C4-2B (cell line): Measurements from ENCODE around the gene CEMIP.

ENCODE experiments used
- H3K27ac ChIP-seq: fragments of 450-650 bp; 2 replicates; pipeline ENCODE4 v1.5.1; 2017
- CTCF ChIP-seq: fragments of 450-650 bp; conservative IDR thresholded peaks from 2 replicates; pipeline ENCODE4 v1.5.1; 2017; ENCODE audit warnings: mild to moderate bottlenecking
- ZFX ChIP-seq: fragments of 450-650 bp; IDR thresholded peaks from 2 replicates; pipeline ENCODE4 v1.6.1; 2017

Gene CEMIP

GRCh38 chr15:80831606-80832224, 52.5 kb downstream of the CEMIP start:
- TF ChIP-seq CTCF, result no peak
- TF ChIP-seq ZFX, result no peak
- H3K27ac ChIP-seq, result no peak overlapping the region

DNA sequence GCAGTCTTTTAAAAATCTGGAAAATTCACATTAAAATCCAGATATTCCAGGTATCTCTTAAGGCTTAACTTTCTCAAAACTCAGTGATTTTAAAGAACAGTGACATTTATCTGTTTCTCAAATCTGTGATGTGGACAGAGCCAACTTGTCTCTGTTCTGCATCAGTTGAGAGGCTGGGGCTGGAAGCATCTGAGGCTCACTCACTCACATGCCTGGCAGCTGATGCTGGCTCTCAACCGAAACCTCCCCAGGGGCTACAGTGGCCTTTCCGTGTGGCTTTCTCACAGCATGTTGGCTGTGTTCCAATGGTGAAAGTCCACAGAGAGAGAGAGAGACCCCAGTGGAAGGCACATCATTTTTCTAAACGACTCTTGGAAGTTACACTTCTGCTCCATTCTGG, 53.5 kb downstream of the CEMIP start:
- TF ChIP-seq ZFX, result no peak
- no peak for TF ChIP-seq CTCF
- no peak overlapping the region for H3K27ac ChIP-seq

- H3K27ac ChIP-seq, result no peak overlapping the region
- TF ChIP-seq ZFX (no peak), CTCF (no peak)
Observed at GRCh38 chr15:80834402-80834801, 55.2 kb downstream of the CEMIP start.

DNA sequence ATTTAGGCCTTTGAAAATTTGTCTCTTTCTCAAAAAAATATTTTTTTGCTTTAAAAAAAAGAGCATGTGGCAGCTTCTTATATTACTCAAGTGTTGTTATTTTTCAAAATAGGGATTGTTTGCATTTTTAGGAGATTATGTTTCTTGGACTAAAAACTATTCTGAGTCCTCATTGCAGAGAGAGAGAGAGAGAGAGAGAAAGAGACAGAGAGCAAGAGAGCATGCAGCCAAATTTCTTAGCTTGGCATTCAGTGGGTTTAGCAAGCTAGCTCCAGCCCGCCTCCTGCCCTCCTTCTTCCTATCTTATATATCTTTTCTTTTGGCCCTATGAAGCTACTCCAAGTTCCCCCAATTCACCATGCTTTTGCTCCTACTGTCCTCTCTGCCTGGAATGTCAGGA, 55.7 kb downstream of the CEMIP start:
- no peak for TF ChIP-seq CTCF
- TF ChIP-seq ZFX, result no peak
- no peak overlapping the region for H3K27ac ChIP-seq

DNA sequence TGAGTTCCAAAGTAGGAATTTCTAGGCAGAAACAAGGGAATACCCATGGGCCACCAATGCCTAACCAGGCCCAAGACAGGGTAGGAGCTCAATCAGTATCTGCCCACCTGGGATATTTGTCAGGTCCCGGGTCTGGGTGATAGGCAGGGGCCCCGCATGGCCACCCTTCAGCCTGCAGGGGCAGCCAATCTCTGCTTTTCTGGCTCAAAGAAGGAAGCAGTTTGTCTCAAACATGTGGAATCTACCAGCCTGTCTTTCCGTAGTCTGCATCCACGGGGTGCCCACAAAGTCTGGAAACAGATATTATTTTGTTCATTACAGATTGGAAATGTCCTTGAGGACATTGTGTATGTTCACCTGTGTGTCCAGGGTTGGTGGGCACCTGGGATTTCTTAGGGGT, 56.2 kb downstream of the CEMIP start:
- H3K27ac ChIP-seq, result no peak overlapping the region
- TF ChIP-seq ZFX (no peak), CTCF (no peak)

DNA sequence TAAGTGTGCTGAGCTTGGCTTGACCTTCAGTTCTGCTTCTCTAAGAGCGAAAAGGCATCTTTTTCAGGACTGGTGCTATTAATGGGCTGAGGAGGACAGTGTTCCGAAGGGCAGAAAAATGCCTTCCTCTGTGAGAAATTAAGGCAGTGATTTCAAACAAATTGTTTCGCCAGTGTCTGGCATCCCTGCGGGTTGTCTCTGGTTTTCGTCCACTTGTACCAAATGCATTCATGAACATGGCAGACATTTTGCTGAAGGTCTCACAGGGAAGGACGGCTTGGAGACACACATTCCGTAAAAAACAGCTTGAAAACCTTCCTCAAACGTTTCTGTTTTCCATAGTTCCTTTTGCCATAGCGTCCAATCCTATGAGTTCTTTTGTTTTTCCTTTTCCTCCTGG, 57.1 kb downstream of the CEMIP start:
- no peak overlapping the region for H3K27ac ChIP-seq
- TF ChIP-seq ZFX (no peak), CTCF (no peak)

- no peak overlapping the region for H3K27ac ChIP-seq
Observed at GRCh38 chr15:80837006-80837405, 57.8 kb downstream of the CEMIP start.

More at GRCh38 chr15:80837006-80837405, 57.8 kb downstream of the CEMIP start:
- TF ChIP-seq ZFX (no peak), CTCF (no peak)
